ENCODE measurements around the gene GABRB1.

DNA sequence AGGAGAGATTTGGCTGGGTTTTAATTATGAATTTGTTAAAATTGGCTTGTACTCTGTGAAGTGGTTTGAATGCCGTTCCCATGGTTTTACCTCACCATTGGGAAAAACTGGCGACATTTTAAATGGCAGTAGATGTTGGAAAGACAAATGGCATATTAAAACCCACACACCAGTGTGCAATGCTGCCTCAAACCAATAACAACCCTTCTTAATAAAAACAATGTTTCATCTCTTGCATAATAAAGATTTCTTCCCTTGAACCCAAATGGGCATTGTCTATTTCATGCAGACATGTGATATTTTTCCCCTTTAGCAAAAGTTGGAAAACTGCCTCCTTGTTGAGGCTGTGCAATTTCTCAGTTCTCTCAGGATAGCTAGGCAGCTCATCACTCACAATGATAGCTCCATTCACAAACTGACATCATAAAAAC, 33.7 kb downstream of the GABRB1 start:
- TF ChIP-seq, protein P1, sequence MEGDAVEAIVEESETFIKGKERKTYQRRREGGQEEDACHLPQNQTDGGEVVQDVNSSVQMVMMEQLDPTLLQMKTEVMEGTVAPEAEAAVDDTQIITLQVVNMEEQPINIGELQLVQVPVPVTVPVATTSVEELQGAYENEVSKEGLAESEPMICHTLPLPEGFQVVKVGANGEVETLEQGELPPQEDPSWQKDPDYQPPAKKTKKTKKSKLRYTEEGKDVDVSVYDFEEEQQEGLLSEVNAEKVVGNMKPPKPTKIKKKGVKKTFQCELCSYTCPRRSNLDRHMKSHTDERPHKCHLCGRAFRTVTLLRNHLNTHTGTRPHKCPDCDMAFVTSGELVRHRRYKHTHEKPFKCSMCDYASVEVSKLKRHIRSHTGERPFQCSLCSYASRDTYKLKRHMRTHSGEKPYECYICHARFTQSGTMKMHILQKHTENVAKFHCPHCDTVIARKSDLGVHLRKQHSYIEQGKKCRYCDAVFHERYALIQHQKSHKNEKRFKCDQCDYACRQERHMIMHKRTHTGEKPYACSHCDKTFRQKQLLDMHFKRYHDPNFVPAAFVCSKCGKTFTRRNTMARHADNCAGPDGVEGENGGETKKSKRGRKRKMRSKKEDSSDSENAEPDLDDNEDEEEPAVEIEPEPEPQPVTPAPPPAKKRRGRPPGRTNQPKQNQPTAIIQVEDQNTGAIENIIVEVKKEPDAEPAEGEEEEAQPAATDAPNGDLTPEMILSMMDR (IDR thresholded peaks at IDR 0.05; ENCODE audit: low read length), result no peak
- TF ChIP-seq EZH2 (IDR thresholded peaks at IDR 0.05; ENCODE audit: borderline replicate concordance, low read length), result no peak
